ENCODE measurements around the gene LILRA2.
"Not testable (repeated sequence)": the region's sequence is repeated elsewhere in the genome, so short reads cannot be mapped to it uniquely, and the experiment has no call there.

Gene LILRA2

GRCh38 chr19:54608205-54608604, 34.6 kb downstream of the LILRA2 start:
- no peak for DNase-seq (ENCODE audit: extremely low read depth in 1 of 2, low read depth in 1 of 2)

- DNase-seq (ENCODE audit: extremely low read depth in 1 of 2, low read depth in 1 of 2), result no peak
Observed at GRCh38 chr19:54608792-54609191, 35.2 kb downstream of the LILRA2 start.

- no peak for DNase-seq (ENCODE audit: extremely low read depth in 1 of 2, low read depth in 1 of 2)
Observed at GRCh38 chr19:54609356-54609791, 35.8 kb downstream of the LILRA2 start.

DNA sequence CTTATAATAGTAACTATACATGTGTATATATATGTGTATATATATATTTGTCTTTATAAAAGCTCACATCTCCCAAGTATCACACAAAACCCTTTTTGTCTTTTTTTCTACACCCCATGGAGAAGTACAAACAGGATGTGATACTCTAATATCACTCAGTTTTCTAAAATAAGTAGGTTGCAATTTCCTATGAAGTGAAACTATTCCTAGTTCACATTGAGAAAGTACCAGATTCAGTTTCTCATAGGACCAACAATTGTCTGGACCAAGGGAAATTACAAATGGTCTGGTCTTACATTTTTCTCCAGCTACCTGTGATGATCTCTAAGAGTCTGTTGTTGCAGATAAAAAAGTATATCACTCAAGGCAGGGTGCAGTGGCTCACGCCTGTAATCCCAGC, 38.8 kb downstream of the LILRA2 start:
- no peak for DNase-seq (ENCODE audit: extremely low read depth in 1 of 2, low read depth in 1 of 2)

GRCh38 chr19:54614726-54615125, 41.1 kb downstream of the LILRA2 start:
- DNase-seq (ENCODE audit: extremely low read depth in 1 of 2, low read depth in 1 of 2), result no peak

DNA sequence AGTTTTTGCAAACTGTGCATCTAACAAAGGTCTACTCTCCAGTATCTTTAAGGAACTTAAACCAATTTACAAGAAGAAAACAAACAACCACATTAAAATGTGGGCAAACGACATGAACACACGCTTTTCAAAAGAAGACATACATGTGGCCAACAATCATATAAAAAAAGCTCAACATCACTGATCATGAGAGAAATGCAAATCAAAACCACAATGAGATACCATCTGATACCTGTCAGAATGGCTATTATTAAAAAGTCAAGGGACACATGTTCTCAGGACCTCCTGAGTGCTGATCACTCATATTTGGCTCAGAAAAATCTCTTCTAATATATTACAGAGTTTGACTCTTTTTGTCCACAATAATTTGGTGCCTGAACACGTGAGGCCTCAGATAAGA, 42.5 kb downstream of the LILRA2 start:
- no peak for DNase-seq (ENCODE audit: extremely low read depth in 1 of 2, low read depth in 1 of 2)

GRCh38 chr19:54616821-54617560, 43.4 kb downstream of the LILRA2 start:
- no peak for DNase-seq (ENCODE audit: extremely low read depth in 1 of 2, low read depth in 1 of 2)

DNA sequence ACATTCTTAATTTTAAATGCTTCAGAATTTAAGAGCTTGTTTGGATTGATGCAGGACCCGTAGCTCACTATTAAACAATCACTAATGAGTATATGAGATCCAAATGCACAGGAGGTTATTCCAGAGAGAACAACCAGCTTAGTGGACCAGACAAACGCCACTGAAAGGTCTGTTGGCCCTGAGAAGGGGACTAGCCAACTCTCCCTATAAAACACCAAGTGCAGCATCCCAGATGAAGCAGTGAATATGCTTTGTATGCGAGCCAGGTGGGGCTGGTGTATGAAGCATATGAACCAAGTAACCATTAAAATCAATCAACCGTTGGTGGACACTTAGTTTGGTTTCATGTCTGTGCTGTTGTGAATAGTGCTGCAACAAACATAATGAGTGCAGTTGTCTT, 46.9 kb downstream of the LILRA2 start:
- DNase-seq (ENCODE audit: extremely low read depth in 1 of 2, low read depth in 1 of 2), result no peak

GRCh38 chr19:54622431-54622830, 48.8 kb downstream of the LILRA2 start:
- no peak for DNase-seq (ENCODE audit: extremely low read depth in 1 of 2, low read depth in 1 of 2)

GRCh38 chr19:54624234-54624633, 50.6 kb downstream of the LILRA2 start:
- not testable (repeated sequence) for DNase-seq (ENCODE audit: extremely low read depth in 1 of 2, low read depth in 1 of 2)

GRCh38 chr19:54624934-54625730, 51.5 kb downstream of the LILRA2 start:
- DNase-seq (ENCODE audit: extremely low read depth in 1 of 2, low read depth in 1 of 2), result not testable (repeated sequence)

- DNase-seq (ENCODE audit: extremely low read depth in 1 of 2, low read depth in 1 of 2), result no peak
Observed at GRCh38 chr19:54626757-54627156, 53.2 kb downstream of the LILRA2 start.

GRCh38 chr19:54627912-54628311, 54.3 kb downstream of the LILRA2 start:
- not testable (repeated sequence) for DNase-seq (ENCODE audit: extremely low read depth in 1 of 2, low read depth in 1 of 2)

DNA sequence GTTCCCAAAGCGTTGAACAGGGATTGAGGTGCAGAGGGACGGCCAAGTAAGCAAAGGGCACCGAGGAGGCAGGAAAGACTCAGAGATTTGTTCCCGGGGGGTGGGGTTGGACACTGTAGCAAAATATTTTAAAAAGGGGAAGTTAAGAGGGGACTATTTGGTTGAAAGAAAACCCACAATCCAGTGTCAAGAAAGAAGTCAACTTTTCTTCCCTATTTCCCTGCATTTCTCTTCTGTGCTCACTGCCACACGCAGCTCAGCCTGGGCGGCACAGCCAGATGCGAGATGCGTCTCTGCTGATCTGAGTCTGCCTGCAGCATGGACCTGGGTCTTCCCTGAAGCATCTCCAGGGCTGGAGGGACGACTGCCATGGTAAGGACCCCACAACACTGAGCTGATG, 56.7 kb downstream of the LILRA2 start, which contains the start of gene LILRB1:
Gene LILRB1 (plus strand): TSS at position 223 of the 400 bp plus-strand sequence. CDS start 590 bp downstream, outside the sequence.
- DNase-seq (ENCODE audit: extremely low read depth in 1 of 2, low read depth in 1 of 2), result not testable (repeated sequence)

GRCh38 chr19:54630782-54631181, 57.2 kb downstream of the LILRA2 start:
- DNase-seq (ENCODE audit: extremely low read depth in 1 of 2, low read depth in 1 of 2), result no peak

- not testable (repeated sequence) for DNase-seq (ENCODE audit: extremely low read depth in 1 of 2, low read depth in 1 of 2)
Observed at GRCh38 chr19:54631489-54632337, 58.1 kb downstream of the LILRA2 start.

GRCh38 chr19:54632517-54632916, 58.9 kb downstream of the LILRA2 start:
- not testable (repeated sequence) for DNase-seq (ENCODE audit: extremely low read depth in 1 of 2, low read depth in 1 of 2)

GRCh38 chr19:54633401-54633800, 59.8 kb downstream of the LILRA2 start:
- DNase-seq (ENCODE audit: extremely low read depth in 1 of 2, low read depth in 1 of 2), result no peak

DNA sequence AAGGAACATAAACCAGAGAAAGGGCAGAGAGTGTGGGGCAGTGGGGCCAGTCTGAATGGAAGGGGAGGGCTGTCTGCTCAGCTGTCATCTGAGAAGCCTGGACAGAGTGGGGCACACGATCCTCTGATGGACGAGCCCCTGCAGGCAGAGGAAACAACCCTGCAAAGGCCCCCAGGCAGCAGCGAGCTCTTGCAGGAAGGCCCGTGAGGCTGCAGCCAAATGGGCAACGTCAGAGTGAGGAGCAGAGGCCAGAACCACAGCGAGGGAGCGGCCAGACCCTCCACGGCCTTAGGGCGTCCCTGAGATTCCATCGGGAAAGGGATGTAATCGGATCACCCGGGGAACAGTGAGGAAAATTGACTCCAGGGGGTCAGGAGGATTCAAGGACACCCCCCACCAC, 62.5 kb downstream of the LILRA2 start:
- DNase-seq (ENCODE audit: extremely low read depth in 1 of 2, low read depth in 1 of 2), result not testable (repeated sequence)

- DNase-seq (ENCODE audit: extremely low read depth in 1 of 2, low read depth in 1 of 2), result no peak
Observed at GRCh38 chr19:54638683-54639082, 65.1 kb downstream of the LILRA2 start.

All from activated CD8-positive, alpha-beta memory T cell treated with anti-CD3 and anti-CD28 coated beads for 1 hour (primary cell).